Measurements from ENCODE around the gene NPAS1. TPM values are rescaled to one million over a fixed set of nuclear protein-coding genes. Genes with fewer than 3 reads are reported as not detected.

Gene NPAS1
- total RNA-seq, result under 1 TPM in 1 of 2 experiments, not detected in 1; 0.50 TPM

GRCh38 chr19:47019431-47020041 is at the start of gene NPAS1:
Gene NPAS1, plus strand, starts transcription at chr19:47019837. Its CDS starts 1,211 bp downstream, at chr19:47021048.
- ATAC-seq (no peak), DNase-seq (no peak)
- peaks cover 33% of the 10 kb centered on the region for H3K27me3 Mint-ChIP-seq
- H3K4me1 Mint-ChIP-seq, result peaks cover 9% of the 10 kb centered on the region
- no peak within 1 kb of the TSS for H3K27ac Mint-ChIP-seq
- H3K4me3 Mint-ChIP-seq, result peak within 1 kb of the TSS; percentile 23
- no peaks in the 10 kb centered on the region for H3K9me3 Mint-ChIP-seq (ENCODE audit: low read depth)
- intact Hi-C loops (cut with DNase I, micrococcal nuclease), result no loop called here
- ChIA-PET CTCF (interaction anchor here (0.6 to 1.7 kb wide), 5 partner anchors 11 to 162 kb away, joined by 3 to 5 read pairs (median 3); no protein-coding TSS in a partner anchor), POLR2A (interaction anchor here (1.6 kb wide), 1 partner anchor 16 kb away, joined by 4 read pairs; no protein-coding TSS in a partner anchor)
- H3K36me3 Mint-ChIP-seq (ENCODE audit: low read depth), result no peaks in the 10 kb centered on the region

- POLR2A ChIA-PET, result no interaction called here
- Mint-ChIP-seq H3K36me3 (ENCODE audit: low read depth) (peaks cover 13% of the 10 kb centered on the region), H3K9me3 (ENCODE audit: low read depth) (no peaks in the 10 kb centered on the region), H3K27ac (no peak overlapping the region), H3K4me1 (peaks cover 19% of the 10 kb centered on the region), H3K27me3 (no peaks in the 10 kb centered on the region), H3K4me3 (no peak overlapping the region)
- CTCF ChIA-PET, result no interaction called here
- DNase-seq (no peak), ATAC-seq (no peak)
- intact Hi-C loops (cut with DNase I, micrococcal nuclease), result no loop called here
Measured at GRCh38 chr19:46970815-46971214, 48.8 kb upstream of the NPAS1 start.

GRCh38 chr19:46972311-46972710 is 47.3 kb upstream of the NPAS1 start:
- ChIA-PET POLR2A (no interaction called here), CTCF (interaction anchor here (0.6 to 0.8 kb wide), 3 partner anchors 41 to 322 kb away, joined by 3 to 5 read pairs (median 3); no protein-coding TSS in a partner anchor)
- intact Hi-C loops (cut with DNase I, micrococcal nuclease), result no loop called here
- H3K4me1 Mint-ChIP-seq, result peaks cover 12% of the 10 kb centered on the region
- no peaks in the 10 kb centered on the region for H3K9me3 Mint-ChIP-seq (ENCODE audit: low read depth)
- no peak for ATAC-seq
- no peaks in the 10 kb centered on the region for H3K27me3 Mint-ChIP-seq
- H3K4me3 Mint-ChIP-seq, result no peak overlapping the region
- peaks cover 8% of the 10 kb centered on the region for H3K36me3 Mint-ChIP-seq (ENCODE audit: low read depth)
- no peak overlapping the region for H3K27ac Mint-ChIP-seq
- DNase-seq, result no peak

GRCh38 chr19:46974181-46974580 is 45.5 kb upstream of the NPAS1 start:
- Mint-ChIP-seq H3K27ac (no peak overlapping the region), H3K27me3 (no peaks in the 10 kb centered on the region), H3K4me3 (no peak overlapping the region), H3K4me1 (peaks cover 3% of the 10 kb centered on the region), H3K9me3 (ENCODE audit: low read depth) (no peaks in the 10 kb centered on the region), H3K36me3 (ENCODE audit: low read depth) (peaks cover 4% of the 10 kb centered on the region)
- POLR2A ChIA-PET, result no interaction called here
- intact Hi-C loops (cut with DNase I, micrococcal nuclease), result no loop called here
- CTCF ChIA-PET, result interaction anchor here (0.6 to 1.3 kb wide), 3 partner anchors 39 to 751 kb away, joined by 3 to 4 read pairs (median 3); no protein-coding TSS in a partner anchor
- ATAC-seq, result no peak
- DNase-seq, result no peak

GRCh38 chr19:46975011-46975924 is 44.4 kb upstream of the NPAS1 start:
- CTCF ChIA-PET, result interaction anchor here (0.6 to 1.8 kb wide), 8 partner anchors 15 to 750 kb away, joined by 3 to 4 read pairs (median 4); no protein-coding TSS in a partner anchor
- intact Hi-C loops (cut with DNase I, micrococcal nuclease), result no loop called here
- no peaks in the 10 kb centered on the region for H3K27me3 Mint-ChIP-seq
- ATAC-seq, result no peak
- H3K4me3 Mint-ChIP-seq, result no peak overlapping the region
- H3K36me3 Mint-ChIP-seq (ENCODE audit: low read depth), result no peaks in the 10 kb centered on the region
- H3K27ac Mint-ChIP-seq, result no peak overlapping the region
- no peak for DNase-seq
- H3K4me1 Mint-ChIP-seq, result peaks cover 3% of the 10 kb centered on the region
- H3K9me3 Mint-ChIP-seq (ENCODE audit: low read depth), result no peaks in the 10 kb centered on the region
- POLR2A ChIA-PET, result no interaction called here

- no peaks in the 10 kb centered on the region for H3K9me3 Mint-ChIP-seq (ENCODE audit: low read depth)
- DNase-seq (no peak), ATAC-seq (no peak)
- POLR2A ChIA-PET, result no interaction called here
- CTCF ChIA-PET, result interaction anchor here (0.6 to 1.8 kb wide), 9 partner anchors 14 to 610 kb away, joined by 3 to 4 read pairs (median 3); no protein-coding TSS in a partner anchor
- H3K4me3 Mint-ChIP-seq, result no peak overlapping the region
- H3K27ac Mint-ChIP-seq, result no peak overlapping the region
- H3K27me3 Mint-ChIP-seq, result no peaks in the 10 kb centered on the region
- no peaks in the 10 kb centered on the region for H3K36me3 Mint-ChIP-seq (ENCODE audit: low read depth)
- intact Hi-C loops (cut with DNase I, micrococcal nuclease), result no loop called here
- H3K4me1 Mint-ChIP-seq, result peaks cover 7% of the 10 kb centered on the region
Measured at GRCh38 chr19:46975925-46976782, 43.5 kb upstream of the NPAS1 start.

- POLR2A ChIA-PET, result no interaction called here
- Mint-ChIP-seq H3K36me3 (ENCODE audit: low read depth) (no peaks in the 10 kb centered on the region), H3K4me1 (peaks cover 7% of the 10 kb centered on the region), H3K9me3 (ENCODE audit: low read depth) (no peaks in the 10 kb centered on the region), H3K4me3 (no peak overlapping the region), H3K27me3 (no peaks in the 10 kb centered on the region), H3K27ac (no peak overlapping the region)
- intact Hi-C loops (cut with DNase I, micrococcal nuclease), result no loop called here
- no peak for ATAC-seq
- DNase-seq, result no peak
- CTCF ChIA-PET, result interaction anchor here (0.6 to 1.7 kb wide), 4 partner anchors 14 to 328 kb away, joined by 3 to 4 read pairs (median 4); no protein-coding TSS in a partner anchor
Measured at GRCh38 chr19:46976845-46977320, 42.8 kb upstream of the NPAS1 start.

- Mint-ChIP-seq H3K9me3 (ENCODE audit: low read depth) (no peaks in the 10 kb centered on the region), H3K4me1 (peaks cover 7% of the 10 kb centered on the region), H3K27me3 (no peaks in the 10 kb centered on the region), H3K27ac (no peak overlapping the region), H3K36me3 (ENCODE audit: low read depth) (no peaks in the 10 kb centered on the region), H3K4me3 (no peak overlapping the region)
- ChIA-PET CTCF (interaction anchor here (0.6 to 1.7 kb wide), 2 partner anchors 13 to 327 kb away, joined by 3 to 4 read pairs; no protein-coding TSS in a partner anchor), POLR2A (no interaction called here)
- no peak for ATAC-seq
- DNase-seq, result no peak
- intact Hi-C loops (cut with DNase I, micrococcal nuclease), result no loop called here
Measured at GRCh38 chr19:46977548-46977947, 42.1 kb upstream of the NPAS1 start.

GRCh38 chr19:46978171-46978869 is 41.3 kb upstream of the NPAS1 start:
- ATAC-seq, result no peak
- no peak for DNase-seq
- Mint-ChIP-seq H3K27me3 (no peaks in the 10 kb centered on the region), H3K27ac (no peak overlapping the region), H3K9me3 (ENCODE audit: low read depth) (no peaks in the 10 kb centered on the region), H3K4me3 (no peak overlapping the region), H3K4me1 (peaks cover 7% of the 10 kb centered on the region), H3K36me3 (ENCODE audit: low read depth) (no peaks in the 10 kb centered on the region)
- intact Hi-C loops (cut with DNase I, micrococcal nuclease), result no loop called here
- POLR2A ChIA-PET, result no interaction called here
- CTCF ChIA-PET, result interaction anchor here (0.5 kb wide), 1 partner anchor 24 kb away, joined by 3 read pairs; no protein-coding TSS in a partner anchor
